Tibial artery (tissue), 4 donors: Measurements from ENCODE around the gene NRXN2.

Experiments used
- DNase-seq, 2 donors: peaks; one replicate each; pipeline ENCODE4 v3.0.0-alpha.2; 2019
- H3K27ac ChIP-seq, 2 donors: fragments of 200-600 bp; sonication (generic) in 1 of 2; 1 replicate in 1 of 2; 2 replicates in 1 of 2; pipeline ENCODE4 v1.5.1; 2018 to 2019; ENCODE audit warnings: mild to moderate bottlenecking in 1 of 2
- H3K27me3 ChIP-seq, 2 donors: fragments of 200-600 bp; sonication (generic) in 1 of 2; one replicate each; pipeline versions ENCODE4 v1.5.1 to v1.6.0; 2016 to 2019
- H3K36me3 ChIP-seq, 3 donors: fragments of 200-600 bp; sonication (generic) in 2 of 3; one replicate each; pipeline ENCODE4 v1.5.1; 2016 to 2019; ENCODE audit warnings: mild to moderate bottlenecking in 2 of 3
- H3K4me1 ChIP-seq, 4 donors: fragments of 200-600 bp; sonication (generic) in 2 of 4; 1 replicate in 3 of 4; 2 replicates in 1 of 4; pipeline ENCODE4 v1.5.1; 2016 to 2019
- H3K4me3 ChIP-seq, 2 donors: fragments of 200-600 bp; sonication (generic) in 1 of 2; 1 replicate in 1 of 2; 2 replicates in 1 of 2; pipeline ENCODE4 v1.5.1; 2018 to 2019; ENCODE audit warnings: mild to moderate bottlenecking in 2 of 2
- H3K9me3 ChIP-seq, 3 donors: fragments of 200-600 bp; sonication (generic) in 1 of 3; one replicate each; pipeline ENCODE4 v1.5.1; 2016 to 2019
- intact Hi-C: fragments of 100-400 bp; cut with DNase I; formaldehyde crosslinking; loops from one replicate; pipeline ENCODE4 v1.15.0; 2023; ENCODE audit warnings: low total_unique reads
- TF ChIP-seq, protein P1 (sequence below), 2 experiments: fragments of 200-600 bp in 1 of 2; fragments of 450-650 bp in 1 of 2; IDR thresholded peaks; one replicate each; pipeline ENCODE4 v1.5.1; 2017 to 2019; ENCODE audit warnings: antibody characterized with exemption in 2 of 2, mild to moderate bottlenecking in 1 of 2, moderate library complexity in 1 of 2

NRXN2 gene

GRCh38 chr11:64713781-64714363, 9.1 kb downstream of the NRXN2 start:
- Histone ChIP-seq H3K4me1 (peaks cover 0 to 19% (median 11%) of the 10 kb centered on the region in 4 donors), H3K9me3 (no peaks in the 10 kb centered on the region), H3K27me3 (peaks cover 10 to 99% of the 10 kb centered on the region in 2 donors), H3K27ac (no peak overlapping the region), H3K4me3 (peak overlapping the region in 1 of 2 donors; percentile 5), H3K36me3 (no peaks in the 10 kb centered on the region)
- TF ChIP-seq, protein P1, sequence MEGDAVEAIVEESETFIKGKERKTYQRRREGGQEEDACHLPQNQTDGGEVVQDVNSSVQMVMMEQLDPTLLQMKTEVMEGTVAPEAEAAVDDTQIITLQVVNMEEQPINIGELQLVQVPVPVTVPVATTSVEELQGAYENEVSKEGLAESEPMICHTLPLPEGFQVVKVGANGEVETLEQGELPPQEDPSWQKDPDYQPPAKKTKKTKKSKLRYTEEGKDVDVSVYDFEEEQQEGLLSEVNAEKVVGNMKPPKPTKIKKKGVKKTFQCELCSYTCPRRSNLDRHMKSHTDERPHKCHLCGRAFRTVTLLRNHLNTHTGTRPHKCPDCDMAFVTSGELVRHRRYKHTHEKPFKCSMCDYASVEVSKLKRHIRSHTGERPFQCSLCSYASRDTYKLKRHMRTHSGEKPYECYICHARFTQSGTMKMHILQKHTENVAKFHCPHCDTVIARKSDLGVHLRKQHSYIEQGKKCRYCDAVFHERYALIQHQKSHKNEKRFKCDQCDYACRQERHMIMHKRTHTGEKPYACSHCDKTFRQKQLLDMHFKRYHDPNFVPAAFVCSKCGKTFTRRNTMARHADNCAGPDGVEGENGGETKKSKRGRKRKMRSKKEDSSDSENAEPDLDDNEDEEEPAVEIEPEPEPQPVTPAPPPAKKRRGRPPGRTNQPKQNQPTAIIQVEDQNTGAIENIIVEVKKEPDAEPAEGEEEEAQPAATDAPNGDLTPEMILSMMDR (IDR thresholded peaks at IDR 0.05), result no peak
- intact Hi-C loops, result no loop called here
- DNase-seq, result no peak

GRCh38 chr11:64713016-64713707, 9.8 kb downstream of the NRXN2 start:
- no peak for DNase-seq
- Histone ChIP-seq H3K9me3 (no peaks in the 10 kb centered on the region), H3K27ac (no peak overlapping the region), H3K4me1 (peaks cover 0 to 19% (median 11%) of the 10 kb centered on the region in 4 donors), H3K4me3 (peak overlapping the region in 1 of 2 donors; percentile 5), H3K27me3 (peaks cover 10 to 99% of the 10 kb centered on the region in 2 donors), H3K36me3 (no peaks in the 10 kb centered on the region)
- intact Hi-C loops, result no loop called here
- TF ChIP-seq, protein P1 (IDR thresholded peaks at IDR 0.05), result no peak

- peaks cover 10 to 99% of the 10 kb centered on the region in 2 donors for H3K27me3 ChIP-seq
- H3K9me3 ChIP-seq, result no peaks in the 10 kb centered on the region
- intact Hi-C loops, result no loop called here
- H3K4me1 ChIP-seq, result peaks cover 0 to 19% (median 11%) of the 10 kb centered on the region in 4 donors
- TF ChIP-seq, protein P1 (IDR thresholded peaks at IDR 0.05), result no peak
- no peak overlapping the region for H3K4me3 ChIP-seq
- H3K27ac ChIP-seq, result no peak overlapping the region
- DNase-seq, result no peak
- H3K36me3 ChIP-seq, result no peaks in the 10 kb centered on the region
These were observed 10.5 kb downstream of the NRXN2 start for GRCh38 chr11:64712430-64713015.

DNA sequence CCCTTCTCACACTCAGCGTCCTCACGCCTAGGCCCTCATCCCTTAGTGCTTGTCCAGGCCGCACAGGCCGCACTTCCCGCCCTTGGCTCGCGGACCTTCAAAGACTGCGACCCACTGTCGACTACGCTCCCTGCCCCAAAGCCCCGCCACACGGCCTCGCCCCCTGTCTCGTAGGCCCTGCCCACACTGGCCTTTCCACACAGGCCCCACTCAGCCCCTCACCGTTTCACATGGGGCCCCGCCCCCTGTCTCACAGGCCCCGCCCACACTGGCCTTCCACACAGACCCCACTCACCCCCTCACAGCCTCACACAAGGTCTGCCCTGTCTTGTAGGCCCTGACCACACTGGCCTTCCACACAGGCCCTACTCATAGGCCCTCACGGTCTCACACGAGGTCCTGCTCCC, 11.0 kb downstream of the NRXN2 start:
- DNase-seq, result no peak
- H3K9me3 ChIP-seq, result no peaks in the 10 kb centered on the region
- H3K27ac ChIP-seq, result no peak overlapping the region
- no peaks in the 10 kb centered on the region for H3K36me3 ChIP-seq
- H3K4me3 ChIP-seq, result no peak overlapping the region
- intact Hi-C loops, result no loop called here
- peaks cover 10 to 98% of the 10 kb centered on the region in 2 donors for H3K27me3 ChIP-seq
- H3K4me1 ChIP-seq, result peaks cover 0 to 19% (median 11%) of the 10 kb centered on the region in 4 donors
- TF ChIP-seq, protein P1 (IDR thresholded peaks at IDR 0.05), result no peak

DNA sequence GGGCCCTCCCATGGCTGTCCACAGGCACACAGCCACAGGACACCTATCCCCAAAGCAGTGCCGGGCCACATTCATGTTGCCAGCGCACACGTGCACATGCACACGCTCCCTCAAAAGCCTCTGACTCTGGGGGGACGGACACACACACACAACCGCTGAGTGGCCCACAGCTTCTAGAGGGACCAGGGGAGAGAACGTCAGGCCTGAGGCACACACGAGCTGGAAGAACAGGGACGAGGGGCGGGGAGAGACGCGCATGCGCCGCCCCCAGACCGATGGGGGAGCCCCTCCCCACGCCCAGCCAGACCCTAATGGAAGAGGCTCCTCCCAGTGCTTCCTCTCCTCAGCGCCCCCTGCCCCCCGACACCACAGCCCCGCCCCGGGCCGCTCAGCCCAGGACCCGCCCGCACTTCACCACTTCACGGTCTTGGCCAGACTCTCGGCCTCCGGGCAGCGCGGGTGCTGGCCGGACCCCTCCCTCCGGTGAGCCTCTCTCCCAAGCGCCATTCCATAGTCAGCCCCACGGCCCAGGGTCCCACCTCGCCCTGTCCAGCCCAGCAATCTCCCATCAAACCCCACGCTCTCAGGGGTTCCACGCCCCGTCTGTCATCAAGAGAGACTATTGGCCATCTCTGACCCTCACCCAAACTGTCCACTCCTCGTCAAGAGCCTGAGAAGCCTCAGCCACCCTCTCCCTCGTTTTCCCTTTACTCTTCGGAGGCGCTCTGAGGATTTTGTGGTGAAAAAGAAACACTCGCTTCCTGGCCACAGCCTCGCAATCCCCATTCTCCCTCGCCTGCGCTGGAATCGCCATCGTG, 11.7 kb downstream of the NRXN2 start:
- Histone ChIP-seq H3K27me3 (peaks cover 10 to 95% of the 10 kb centered on the region in 2 donors), H3K9me3 (no peaks in the 10 kb centered on the region)
- intact Hi-C loops, result no loop called here

More for the DNA sequence above, 11.7 kb downstream of the NRXN2 start:
- no peak for DNase-seq
- TF ChIP-seq, protein P1 (IDR thresholded peaks at IDR 0.05), result no peak
- H3K4me3 ChIP-seq, result no peak overlapping the region
- peaks cover 0 to 19% (median 11%) of the 10 kb centered on the region in 4 donors for H3K4me1 ChIP-seq
- no peak overlapping the region for H3K27ac ChIP-seq
- no peaks in the 10 kb centered on the region for H3K36me3 ChIP-seq
